ENCODE results near the gene SLC39A11.

SLC39A11 gene

GRCh38 chr17:73096866-73097265 is 4.4 kb upstream of the SLC39A11 start:
- DNase-seq: no peak
- TF ChIP-seq, protein P1, sequence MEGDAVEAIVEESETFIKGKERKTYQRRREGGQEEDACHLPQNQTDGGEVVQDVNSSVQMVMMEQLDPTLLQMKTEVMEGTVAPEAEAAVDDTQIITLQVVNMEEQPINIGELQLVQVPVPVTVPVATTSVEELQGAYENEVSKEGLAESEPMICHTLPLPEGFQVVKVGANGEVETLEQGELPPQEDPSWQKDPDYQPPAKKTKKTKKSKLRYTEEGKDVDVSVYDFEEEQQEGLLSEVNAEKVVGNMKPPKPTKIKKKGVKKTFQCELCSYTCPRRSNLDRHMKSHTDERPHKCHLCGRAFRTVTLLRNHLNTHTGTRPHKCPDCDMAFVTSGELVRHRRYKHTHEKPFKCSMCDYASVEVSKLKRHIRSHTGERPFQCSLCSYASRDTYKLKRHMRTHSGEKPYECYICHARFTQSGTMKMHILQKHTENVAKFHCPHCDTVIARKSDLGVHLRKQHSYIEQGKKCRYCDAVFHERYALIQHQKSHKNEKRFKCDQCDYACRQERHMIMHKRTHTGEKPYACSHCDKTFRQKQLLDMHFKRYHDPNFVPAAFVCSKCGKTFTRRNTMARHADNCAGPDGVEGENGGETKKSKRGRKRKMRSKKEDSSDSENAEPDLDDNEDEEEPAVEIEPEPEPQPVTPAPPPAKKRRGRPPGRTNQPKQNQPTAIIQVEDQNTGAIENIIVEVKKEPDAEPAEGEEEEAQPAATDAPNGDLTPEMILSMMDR (IDR thresholded peaks at IDR 0.05): no peak
- H3K9me3 Mint-ChIP-seq: no peaks in the 10 kb centered on the region
- H3K27ac Mint-ChIP-seq: no peak overlapping the region
- H3K4me3 Mint-ChIP-seq: no peak overlapping the region
- peaks cover 8% of the 10 kb centered on the region for H3K27me3 Mint-ChIP-seq (ENCODE audit: low read depth, poor library complexity)
- peaks cover 9% of the 10 kb centered on the region for H3K4me1 Mint-ChIP-seq
- no peaks in the 10 kb centered on the region for H3K36me3 Mint-ChIP-seq (ENCODE audit: low read depth)

DNA sequence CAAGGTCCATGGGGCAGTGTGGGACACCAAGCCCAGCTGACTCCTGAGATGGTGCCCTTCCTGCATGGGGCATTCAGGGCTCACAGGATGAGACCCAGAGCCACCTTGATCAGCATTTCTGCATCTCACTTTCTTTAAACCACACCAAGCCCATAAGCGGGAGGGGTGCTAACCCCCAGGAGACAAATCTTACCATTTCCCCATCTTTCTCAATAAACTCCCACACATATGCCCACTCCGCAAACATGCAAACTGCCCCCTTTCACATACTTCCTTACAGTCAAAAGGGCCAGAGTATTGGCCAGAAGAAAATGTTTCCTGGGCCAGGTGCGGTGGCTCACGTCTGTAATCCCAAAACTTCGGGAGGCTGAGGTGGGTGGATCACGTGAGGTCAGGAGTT is 3.7 kb upstream of the SLC39A11 start:
- no peak for DNase-seq
- TF ChIP-seq, protein P1 (IDR thresholded peaks at IDR 0.05): no peak
- no peak overlapping the region for H3K4me3 Mint-ChIP-seq
- no peaks in the 10 kb centered on the region for H3K36me3 Mint-ChIP-seq (ENCODE audit: low read depth)
- no peak overlapping the region for H3K27ac Mint-ChIP-seq
- no peaks in the 10 kb centered on the region for H3K9me3 Mint-ChIP-seq
- H3K27me3 Mint-ChIP-seq (ENCODE audit: low read depth, poor library complexity): peaks cover 8% of the 10 kb centered on the region
- H3K4me1 Mint-ChIP-seq: peaks cover 13% of the 10 kb centered on the region

GRCh38 chr17:73093286-73093685 is 798 bp upstream of the SLC39A11 start:
- H3K27ac Mint-ChIP-seq: no peak overlapping the region
- H3K4me3 Mint-ChIP-seq: peak overlapping the region; percentile 32
- no peaks in the 10 kb centered on the region for H3K9me3 Mint-ChIP-seq
- H3K27me3 Mint-ChIP-seq (ENCODE audit: low read depth, poor library complexity): no peaks in the 10 kb centered on the region
- H3K36me3 Mint-ChIP-seq (ENCODE audit: low read depth): no peaks in the 10 kb centered on the region
- H3K4me1 Mint-ChIP-seq: peaks cover 29% of the 10 kb centered on the region
- no peak for DNase-seq
- TF ChIP-seq, protein P1 (IDR thresholded peaks at IDR 0.05): no peak

DNA sequence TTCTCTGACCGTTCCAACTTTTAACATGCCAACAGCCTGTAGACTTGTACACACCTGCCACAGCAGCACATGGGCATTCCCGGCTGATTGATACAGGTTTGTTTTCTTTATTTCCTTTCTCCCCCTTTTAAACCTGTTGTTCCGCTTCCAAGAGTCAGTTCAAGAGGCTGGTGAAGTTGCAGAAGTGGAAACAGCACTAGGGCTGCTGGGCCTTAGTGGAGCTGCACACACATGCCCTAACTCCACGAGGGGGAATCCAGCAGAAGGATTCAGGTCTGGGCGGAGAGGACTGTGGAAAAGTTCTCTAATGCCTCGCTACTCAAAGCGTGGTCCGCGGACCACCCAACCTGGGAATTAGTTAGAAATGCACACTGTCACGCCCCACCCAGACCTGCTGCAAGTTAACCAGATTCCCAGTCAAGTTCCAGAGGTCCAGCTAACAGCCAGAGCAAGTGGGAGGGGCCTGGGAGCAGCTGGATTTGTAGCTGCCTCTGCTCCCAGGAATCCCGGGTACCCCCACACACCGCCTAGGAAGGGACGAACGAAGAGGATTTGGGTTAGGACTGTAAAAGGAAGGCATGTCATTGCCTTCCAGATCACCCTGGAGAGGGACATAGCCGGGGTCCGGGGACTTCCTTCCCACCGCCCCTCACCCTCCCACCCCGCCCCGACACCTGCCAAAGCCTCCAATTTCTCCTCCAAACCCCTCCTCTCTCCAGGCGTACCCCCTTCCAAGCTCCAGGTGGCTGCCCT is 542 bp downstream of the SLC39A11 start:
- peak; percentile 51 for DNase-seq
- TF ChIP-seq, protein P1 (IDR thresholded peaks at IDR 0.05): no peak
- Mint-ChIP-seq H3K27ac (peak overlapping the region; percentile 78), H3K9me3 (no peaks in the 10 kb centered on the region), H3K4me3 (peak overlapping the region; percentile 94), H3K27me3 (ENCODE audit: low read depth, poor library complexity) (no peaks in the 10 kb centered on the region), H3K36me3 (ENCODE audit: low read depth) (peaks cover 8% of the 10 kb centered on the region), H3K4me1 (peaks cover 33% of the 10 kb centered on the region)

DNA sequence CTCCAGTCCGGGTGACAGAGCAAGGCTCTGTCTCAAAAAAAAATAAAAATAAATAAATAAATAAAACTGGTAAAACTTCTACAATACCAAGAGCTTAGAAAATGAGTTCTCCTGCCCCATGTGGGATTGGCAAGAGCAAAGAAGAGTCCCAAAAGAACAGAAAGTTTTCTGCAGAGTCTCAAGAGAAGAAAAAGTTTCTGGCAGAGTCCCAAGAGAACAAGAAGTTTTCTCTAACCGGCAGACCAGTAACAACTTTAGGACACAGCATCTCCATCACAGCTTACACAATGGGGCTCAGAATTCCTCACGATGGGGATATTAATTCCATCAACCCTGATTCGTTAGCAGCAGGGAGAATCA is 1.1 kb downstream of the SLC39A11 start:
- peak overlapping the region; percentile 94 for H3K4me3 Mint-ChIP-seq

More for the DNA sequence above, 1.1 kb downstream of the SLC39A11 start:
- Mint-ChIP-seq H3K36me3 (ENCODE audit: low read depth) (peaks cover 11% of the 10 kb centered on the region), H3K4me1 (peaks cover 34% of the 10 kb centered on the region), H3K27me3 (ENCODE audit: low read depth, poor library complexity) (no peaks in the 10 kb centered on the region), H3K27ac (no peak overlapping the region), H3K9me3 (no peaks in the 10 kb centered on the region)
- DNase-seq: no peak
- TF ChIP-seq, protein P1 (IDR thresholded peaks at IDR 0.05): no peak
